Nephron (organoid): ENCODE data around the gene DHFR.

Experiments used
- H3K27ac Mint-ChIP-seq, 3 experiments: 2 replicates each; pipeline ENCODE4 v1.8.0; 2020; ENCODE audit warnings: mixed read lengths in 3 of 3, mild to moderate bottlenecking in 2 of 3, moderate library complexity in 1 of 3
- H3K27me3 Mint-ChIP-seq: 2 replicates; pipeline ENCODE4 v1.8.0; 2021; ENCODE audit warnings: low read depth, mild to moderate bottlenecking, moderate library complexity, mixed read lengths
- H3K36me3 Mint-ChIP-seq: 2 replicates; pipeline ENCODE4 v1.8.0; 2020; ENCODE audit warnings: low read depth, mixed read lengths
- H3K4me1 Mint-ChIP-seq: 2 replicates; pipeline ENCODE4 v1.8.0; 2020; ENCODE audit warnings: mixed read lengths
- H3K4me3 Mint-ChIP-seq, 3 experiments: 2 replicates each; pipeline ENCODE4 v1.8.0; 2020; ENCODE audit warnings: mild to moderate bottlenecking in 3 of 3, mixed read lengths in 3 of 3, moderate library complexity in 2 of 3
- H3K9me3 Mint-ChIP-seq: 2 replicates; pipeline ENCODE4 v1.8.0; 2020; ENCODE audit warnings: mixed read lengths
- TF ChIP-seq, protein P1 (sequence below), 3 experiments: fragments of 200-600 bp; sonication (generic); IDR thresholded peaks; one replicate each; pipeline ENCODE4 v1.5.0; 2021; ENCODE audit warnings: antibody characterized with exemption in 3 of 3; ENCODE audit not compliant: unreplicated experiment in 3 of 3

The DHFR gene

DNA sequence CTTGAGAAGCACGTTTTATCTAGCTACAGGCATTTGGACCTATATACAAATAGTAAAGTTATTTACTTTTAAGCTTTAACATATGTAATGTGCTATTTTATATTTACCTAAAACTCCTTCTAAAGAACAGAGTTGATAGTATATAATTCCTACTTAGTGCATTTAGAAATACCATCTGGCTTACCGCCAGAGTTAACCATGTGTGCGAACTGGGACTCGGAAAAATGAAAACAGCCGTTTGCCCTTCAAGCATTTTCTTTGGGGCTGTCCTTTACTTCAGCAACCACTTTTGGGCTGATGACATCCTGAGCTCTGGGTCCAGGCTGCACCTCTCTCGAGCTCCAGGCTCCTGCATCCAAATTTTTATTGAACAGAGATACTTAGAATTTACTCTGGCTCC, 21.9 kb upstream of the DHFR start:
- H3K27ac Mint-ChIP-seq: no peak overlapping the region
- H3K9me3 Mint-ChIP-seq: no peaks in the 10 kb centered on the region
- H3K4me1 Mint-ChIP-seq: no peaks in the 10 kb centered on the region
- H3K4me3 Mint-ChIP-seq: no peak overlapping the region
- H3K27me3 Mint-ChIP-seq: no peaks in the 10 kb centered on the region
- TF ChIP-seq, protein P1, sequence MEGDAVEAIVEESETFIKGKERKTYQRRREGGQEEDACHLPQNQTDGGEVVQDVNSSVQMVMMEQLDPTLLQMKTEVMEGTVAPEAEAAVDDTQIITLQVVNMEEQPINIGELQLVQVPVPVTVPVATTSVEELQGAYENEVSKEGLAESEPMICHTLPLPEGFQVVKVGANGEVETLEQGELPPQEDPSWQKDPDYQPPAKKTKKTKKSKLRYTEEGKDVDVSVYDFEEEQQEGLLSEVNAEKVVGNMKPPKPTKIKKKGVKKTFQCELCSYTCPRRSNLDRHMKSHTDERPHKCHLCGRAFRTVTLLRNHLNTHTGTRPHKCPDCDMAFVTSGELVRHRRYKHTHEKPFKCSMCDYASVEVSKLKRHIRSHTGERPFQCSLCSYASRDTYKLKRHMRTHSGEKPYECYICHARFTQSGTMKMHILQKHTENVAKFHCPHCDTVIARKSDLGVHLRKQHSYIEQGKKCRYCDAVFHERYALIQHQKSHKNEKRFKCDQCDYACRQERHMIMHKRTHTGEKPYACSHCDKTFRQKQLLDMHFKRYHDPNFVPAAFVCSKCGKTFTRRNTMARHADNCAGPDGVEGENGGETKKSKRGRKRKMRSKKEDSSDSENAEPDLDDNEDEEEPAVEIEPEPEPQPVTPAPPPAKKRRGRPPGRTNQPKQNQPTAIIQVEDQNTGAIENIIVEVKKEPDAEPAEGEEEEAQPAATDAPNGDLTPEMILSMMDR (IDR thresholded peaks at IDR 0.05; ENCODE audit: unreplicated experiment in 3 of 3): no peak
- H3K36me3 Mint-ChIP-seq: peaks cover 43% of the 10 kb centered on the region

DNA sequence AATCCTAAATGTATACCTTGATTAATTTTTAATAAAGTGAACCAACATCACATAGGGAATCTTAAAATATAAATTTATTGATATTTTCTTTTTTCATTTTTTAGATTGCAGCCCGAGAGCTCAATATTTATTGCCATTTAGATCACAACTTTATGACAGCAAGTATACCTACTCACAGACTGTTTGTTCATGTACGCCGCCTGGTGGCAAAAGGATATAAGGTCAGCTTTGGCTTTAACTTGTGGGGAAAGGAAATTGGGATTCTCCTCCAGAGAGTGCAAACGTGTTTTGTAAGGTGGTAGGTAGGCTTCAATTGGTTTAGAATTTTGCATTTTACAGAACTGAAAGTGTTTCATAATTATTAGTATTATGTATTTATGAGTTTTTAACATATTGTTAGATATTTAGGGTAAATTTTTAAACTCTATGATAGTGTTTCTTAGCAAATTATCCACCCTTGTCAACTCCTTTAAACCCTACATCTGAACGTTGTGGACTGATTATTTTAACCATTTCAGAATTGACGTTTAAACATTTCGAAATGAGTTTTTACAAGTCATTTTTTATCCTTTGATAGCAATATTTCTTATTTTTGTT, 17.5 kb upstream of the DHFR start:
- Mint-ChIP-seq H3K27me3 (no peaks in the 10 kb centered on the region), H3K4me1 (no peaks in the 10 kb centered on the region), H3K9me3 (no peaks in the 10 kb centered on the region), H3K27ac (no peak overlapping the region), H3K36me3 (peaks cover 43% of the 10 kb centered on the region), H3K4me3 (no peak overlapping the region)
- TF ChIP-seq, protein P1 (IDR thresholded peaks at IDR 0.05; ENCODE audit: unreplicated experiment in 3 of 3): peak; percentile 74 to 90 (median 85)

DNA sequence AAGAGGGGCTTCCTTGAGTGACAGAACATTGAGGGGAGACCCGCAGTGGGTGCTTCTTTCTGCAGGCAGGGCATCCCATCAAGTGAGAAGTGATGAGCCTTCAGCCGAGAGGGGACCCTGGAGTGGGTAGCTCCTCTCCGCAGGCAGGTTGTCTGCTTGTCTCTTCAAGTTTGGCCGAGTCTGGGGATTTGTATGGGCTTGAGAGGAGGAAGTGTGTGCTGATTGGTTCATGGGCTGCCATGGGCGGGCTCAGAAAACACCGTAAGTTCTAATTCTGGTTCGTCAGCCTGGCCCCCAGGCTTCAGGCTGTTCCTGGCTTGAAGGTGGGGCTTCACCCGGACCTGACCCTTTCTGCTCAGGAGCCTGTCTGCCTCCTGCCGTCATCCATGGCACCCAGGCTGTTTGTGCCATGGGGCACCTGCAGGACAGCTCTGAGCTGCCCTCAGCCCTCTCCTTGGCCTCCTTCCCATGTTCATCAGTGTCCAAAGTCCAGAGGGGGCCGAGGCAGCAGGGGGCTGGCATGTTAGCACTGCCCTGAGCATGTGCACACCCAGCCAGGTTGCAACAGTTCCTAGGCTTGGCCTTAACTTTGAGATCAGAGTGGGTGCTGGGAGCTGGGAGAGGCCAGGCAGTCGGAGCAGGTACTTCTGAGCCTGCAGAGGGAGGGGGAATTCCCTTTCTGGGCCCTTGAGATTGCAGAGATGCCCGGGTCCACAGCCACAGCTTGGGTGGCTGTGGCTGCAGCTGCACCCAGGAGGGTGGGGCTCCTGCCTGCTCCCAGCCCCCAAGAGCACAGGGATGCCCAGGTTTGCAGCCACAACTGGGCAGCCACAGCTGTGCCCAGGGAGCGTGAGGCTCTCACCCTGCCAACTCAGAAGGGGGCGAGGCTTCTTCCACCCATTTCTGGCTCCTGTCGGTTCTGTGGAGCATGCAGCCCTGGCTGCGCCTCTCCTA, 13.5 kb upstream of the DHFR start:
- Mint-ChIP-seq H3K27me3 (no peaks in the 10 kb centered on the region), H3K4me1 (no peaks in the 10 kb centered on the region), H3K9me3 (no peaks in the 10 kb centered on the region), H3K36me3 (peaks cover 53% of the 10 kb centered on the region), H3K4me3 (no peak overlapping the region), H3K27ac (no peak overlapping the region)
- TF ChIP-seq, protein P1 (IDR thresholded peaks at IDR 0.05; ENCODE audit: unreplicated experiment in 3 of 3): no peak

DNA sequence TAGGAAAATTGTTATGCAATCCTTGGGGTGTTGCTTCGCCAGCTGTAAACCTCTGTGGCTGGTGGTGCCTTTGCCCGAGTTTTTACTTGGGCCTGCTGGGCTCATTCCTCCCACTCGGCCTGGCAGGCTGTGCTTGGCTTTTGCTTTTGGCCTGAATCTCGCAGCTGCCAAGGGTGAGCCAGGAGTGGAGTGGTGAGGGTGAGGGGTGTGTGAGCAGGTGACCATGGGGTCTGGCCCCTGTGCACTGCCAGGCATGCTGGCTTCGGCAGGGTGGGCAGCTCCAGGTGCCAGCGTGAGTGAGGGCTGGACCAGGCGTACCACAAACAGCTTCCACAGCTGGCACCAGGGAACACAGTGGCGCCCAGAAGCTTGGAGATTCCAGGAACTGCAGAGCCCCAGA, 12.6 kb upstream of the DHFR start:
- Mint-ChIP-seq H3K27me3 (no peaks in the 10 kb centered on the region), H3K9me3 (no peaks in the 10 kb centered on the region), H3K27ac (no peak overlapping the region), H3K36me3 (peaks cover 60% of the 10 kb centered on the region), H3K4me1 (no peaks in the 10 kb centered on the region), H3K4me3 (no peak overlapping the region)
- TF ChIP-seq, protein P1 (IDR thresholded peaks at IDR 0.05; ENCODE audit: unreplicated experiment in 3 of 3): no peak

DNA sequence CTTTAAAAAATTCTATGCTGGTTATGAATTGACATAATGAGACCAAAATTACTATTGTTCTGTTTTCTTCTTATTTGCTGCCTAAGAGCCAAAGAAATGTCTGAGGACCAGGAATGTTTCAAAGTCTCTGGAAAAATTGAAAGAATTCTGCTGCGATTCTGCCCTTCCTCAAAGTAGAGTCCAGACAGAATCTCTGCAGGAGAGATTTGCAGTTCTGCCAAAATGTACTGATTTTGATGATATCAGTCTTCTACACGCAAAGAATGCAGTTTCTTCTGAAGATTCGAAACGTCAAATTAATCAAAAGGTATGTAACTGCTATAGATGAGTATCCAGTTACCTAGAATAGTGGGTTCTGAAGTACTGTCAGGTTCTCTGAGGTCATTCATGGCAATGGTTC, 10.3 kb upstream of the DHFR start:
- H3K4me3 Mint-ChIP-seq: no peak overlapping the region
- no peaks in the 10 kb centered on the region for H3K9me3 Mint-ChIP-seq
- no peaks in the 10 kb centered on the region for H3K27me3 Mint-ChIP-seq
- no peaks in the 10 kb centered on the region for H3K4me1 Mint-ChIP-seq
- no peak overlapping the region for H3K27ac Mint-ChIP-seq
- TF ChIP-seq, protein P1 (IDR thresholded peaks at IDR 0.05; ENCODE audit: unreplicated experiment in 3 of 3): no peak
- peaks cover 66% of the 10 kb centered on the region for H3K36me3 Mint-ChIP-seq
